ENCODE measurements around the gene MATK. TPM values are rescaled to one million over a fixed set of nuclear protein-coding genes. Genes with fewer than 3 reads are reported as not detected.
A peak's percentile ranks its signal among the peaks of the same experiment; 100 is the strongest.
"Not testable (repeated sequence)": the region's sequence is repeated elsewhere in the genome, so short reads cannot be mapped to it uniquely, and the experiment has no call there.

The MATK gene
- total RNA-seq, 2 experiments from 2014 or later, result 24.4 to 25.2 TPM

DNA sequence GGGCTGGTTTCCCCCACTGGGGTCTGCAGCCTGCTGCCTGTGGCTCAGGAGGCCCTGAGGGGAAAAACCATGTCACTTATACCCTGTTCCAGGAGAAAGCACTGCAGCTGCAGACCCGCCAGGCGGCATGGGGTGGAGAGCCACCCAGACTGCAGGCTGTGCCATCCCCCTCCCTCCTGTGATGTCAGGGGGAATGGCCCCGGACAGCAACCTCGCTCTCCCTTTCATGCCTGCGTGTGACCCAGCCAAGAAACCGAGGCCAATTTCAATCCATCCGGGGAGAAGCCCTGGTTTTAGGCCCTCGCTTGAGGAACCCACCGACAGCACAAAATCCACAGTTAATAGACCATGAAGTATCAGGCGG is 37.2 kb upstream of the MATK start:
- ChIA-PET CTCF (interaction anchor here (0.7 to 4.2 kb wide), 5 partner anchors 27 to 116 kb away, joined by 3 to 43 read pairs (median 7); partner anchors contain the start of genes APBA3, MATK and MRPL54), POLR2A (no interaction called here)
- H3K27me3 Mint-ChIP-seq, result no peaks in the 10 kb centered on the region
- peaks cover 10% of the 10 kb centered on the region for H3K4me1 Mint-ChIP-seq (ENCODE audit: low read depth)
- DNase-seq, result no peak
- intact Hi-C loops (cut with micrococcal nuclease), result loop anchor here (2.0 kb wide), 2 partner anchors 41 to 103 kb away; no protein-coding TSS in a partner anchor
- H3K4me3 Mint-ChIP-seq, result no peak overlapping the region
- no peaks in the 10 kb centered on the region for H3K36me3 Mint-ChIP-seq
- H3K9me3 Mint-ChIP-seq, result no peaks in the 10 kb centered on the region
- H3K27ac Mint-ChIP-seq, result no peak overlapping the region

DNA sequence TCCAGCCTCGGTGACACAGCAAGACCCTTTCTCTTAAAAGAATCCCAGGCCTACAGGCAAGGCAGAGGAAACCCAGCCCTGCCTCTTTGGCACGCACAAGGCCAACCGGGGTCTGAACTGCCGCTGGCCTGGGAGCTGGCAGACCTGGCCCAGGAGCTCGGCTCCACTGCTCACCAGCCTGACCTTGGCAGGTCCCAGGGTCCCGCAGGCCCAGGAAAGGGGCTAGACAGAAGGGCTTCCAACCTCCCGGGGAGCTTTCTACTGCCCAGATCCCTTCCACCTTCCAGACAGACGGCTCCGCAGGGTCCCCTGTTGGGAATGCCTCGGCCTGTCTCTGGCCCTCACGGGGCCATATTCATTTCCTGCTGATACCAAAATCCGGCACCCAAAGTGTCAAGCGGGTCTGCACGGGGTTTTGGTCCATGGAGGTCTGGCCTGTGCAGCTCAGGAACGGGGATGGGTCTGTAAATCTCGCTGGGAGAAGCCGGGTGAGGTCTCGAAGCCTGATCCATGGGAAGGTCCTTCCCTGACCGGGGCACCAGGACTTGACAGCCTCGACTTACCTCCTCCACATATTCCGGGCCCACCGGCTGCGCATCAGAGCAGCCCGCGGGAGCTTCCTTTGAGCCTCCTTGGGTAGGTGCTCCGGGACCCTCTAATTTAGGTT is 36.6 kb upstream of the MATK start:
- POLR2A ChIA-PET, result no interaction called here
- H3K9me3 Mint-ChIP-seq, result no peaks in the 10 kb centered on the region

DNA sequence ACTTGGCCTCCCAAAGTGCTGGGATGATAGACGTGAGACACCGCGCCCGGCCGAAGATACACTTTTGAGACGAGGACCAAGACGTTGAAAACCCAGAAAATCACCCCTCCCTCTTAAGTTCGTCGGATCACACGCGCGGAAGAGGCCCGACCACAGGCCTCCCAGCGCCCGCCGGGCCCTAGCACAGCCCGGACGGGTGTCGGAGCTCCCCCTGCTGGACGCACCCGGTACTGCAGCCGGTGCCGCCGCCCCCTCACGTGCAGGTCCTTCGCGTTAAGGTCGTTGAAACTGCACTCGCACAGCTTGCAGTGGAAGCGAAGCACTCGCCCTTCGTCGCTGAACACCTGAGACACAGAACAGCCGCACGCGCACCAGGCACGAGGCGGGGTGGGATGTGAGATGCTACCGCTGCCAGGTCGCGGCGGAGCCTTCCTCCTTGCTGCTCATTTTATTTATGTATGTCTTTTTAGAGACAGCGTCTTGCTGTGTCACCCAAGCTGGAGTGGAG is 35.7 kb upstream of the MATK start:
- Mint-ChIP-seq H3K27ac (no peak overlapping the region), H3K4me1 (ENCODE audit: low read depth) (peaks cover 17% of the 10 kb centered on the region), H3K36me3 (no peaks in the 10 kb centered on the region), H3K27me3 (no peaks in the 10 kb centered on the region), H3K9me3 (no peaks in the 10 kb centered on the region), H3K4me3 (peak overlapping the region; percentile 23)
- ChIA-PET POLR2A (no interaction called here), CTCF (interaction anchor here (0.6 to 4.2 kb wide), 26 partner anchors 8 to 229 kb away, joined by 3 to 43 read pairs (median 4); partner anchors contain the start of genes APBA3, DAPK3, MATK and MRPL54)
- intact Hi-C loops (cut with micrococcal nuclease), result loop anchor here (1.0 to 2.0 kb wide), 3 partner anchors 39 to 101 kb away; partner anchors contain the start of gene APBA3
- peak; percentile 94 for DNase-seq

More for the DNA sequence above, 36.6 kb upstream of the MATK start:
- no peaks in the 10 kb centered on the region for H3K36me3 Mint-ChIP-seq
- DNase-seq, result no peak
- no peaks in the 10 kb centered on the region for H3K27me3 Mint-ChIP-seq
- H3K27ac Mint-ChIP-seq, result no peak overlapping the region
- H3K4me3 Mint-ChIP-seq, result no peak overlapping the region
- CTCF ChIA-PET, result interaction anchor here (0.6 to 4.2 kb wide), 23 partner anchors 7 to 165 kb away, joined by 3 to 43 read pairs (median 4); partner anchors contain the start of genes APBA3, DAPK3, MATK and MRPL54
- H3K4me1 Mint-ChIP-seq (ENCODE audit: low read depth), result peaks cover 15% of the 10 kb centered on the region
- intact Hi-C loops (cut with micrococcal nuclease), result loop anchor here (1.0 to 2.0 kb wide), 3 partner anchors 40 to 102 kb away; partner anchors contain the start of gene APBA3

DNA sequence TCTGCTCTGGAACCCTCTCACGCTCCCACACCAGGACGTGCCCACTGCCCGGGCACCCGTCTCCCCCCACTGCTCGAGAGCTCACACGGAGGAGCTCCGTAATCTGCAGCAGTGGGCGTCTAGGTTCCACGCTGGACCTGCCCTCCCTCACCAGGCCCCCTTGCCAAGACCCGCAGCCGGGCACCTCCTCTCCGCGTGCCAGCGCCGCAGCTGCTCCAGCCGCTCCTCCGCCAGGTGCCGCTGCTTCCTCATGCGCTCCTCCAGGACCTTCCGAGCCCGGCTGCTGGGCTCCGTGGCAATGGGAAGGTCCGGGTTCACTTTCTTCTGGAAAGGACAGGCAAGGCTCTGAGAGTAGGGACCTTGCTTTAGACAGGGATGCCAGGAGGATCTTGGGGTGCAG is 35.0 kb upstream of the MATK start:
- POLR2A ChIA-PET, result no interaction called here
- Mint-ChIP-seq H3K36me3 (no peaks in the 10 kb centered on the region), H3K27ac (no peak overlapping the region), H3K9me3 (no peaks in the 10 kb centered on the region), H3K27me3 (no peaks in the 10 kb centered on the region), H3K4me3 (no peak overlapping the region), H3K4me1 (ENCODE audit: low read depth) (peaks cover 17% of the 10 kb centered on the region)
- CTCF ChIA-PET, result interaction anchor here (0.7 to 4.2 kb wide), 6 partner anchors 9 to 62 kb away, joined by 3 to 43 read pairs (median 14); partner anchors contain the start of genes APBA3, MATK and MRPL54
- no peak for DNase-seq
- intact Hi-C loops (cut with micrococcal nuclease), result no loop called here

DNA sequence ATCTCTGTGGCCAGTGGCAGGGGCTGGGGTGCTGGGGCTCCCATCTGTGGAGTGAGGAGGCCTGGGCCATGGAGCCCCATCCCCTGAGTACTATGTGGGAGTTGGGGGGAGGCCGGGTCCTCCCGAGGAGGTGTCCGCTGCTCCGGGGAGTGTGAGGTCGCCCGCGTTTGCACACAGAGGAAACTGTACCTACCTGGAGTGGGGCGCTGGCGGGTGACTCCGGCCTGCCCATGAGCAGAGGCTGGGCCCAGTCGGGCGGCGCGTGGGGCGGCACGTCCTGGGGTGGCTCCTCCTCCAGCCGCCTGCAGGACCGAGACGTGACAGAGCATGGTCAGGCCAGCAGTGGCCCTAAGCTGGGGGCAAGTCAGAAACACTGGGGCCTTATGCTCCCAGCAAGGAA is 33.8 kb upstream of the MATK start:
- intact Hi-C loops (cut with micrococcal nuclease), result no loop called here
- Mint-ChIP-seq H3K27me3 (no peaks in the 10 kb centered on the region), H3K36me3 (no peaks in the 10 kb centered on the region), H3K27ac (no peak overlapping the region), H3K4me1 (ENCODE audit: low read depth) (peaks cover 17% of the 10 kb centered on the region), H3K4me3 (no peak overlapping the region), H3K9me3 (no peaks in the 10 kb centered on the region)
- POLR2A ChIA-PET, result no interaction called here
- DNase-seq, result no peak
- CTCF ChIA-PET, result no interaction called here

DNA sequence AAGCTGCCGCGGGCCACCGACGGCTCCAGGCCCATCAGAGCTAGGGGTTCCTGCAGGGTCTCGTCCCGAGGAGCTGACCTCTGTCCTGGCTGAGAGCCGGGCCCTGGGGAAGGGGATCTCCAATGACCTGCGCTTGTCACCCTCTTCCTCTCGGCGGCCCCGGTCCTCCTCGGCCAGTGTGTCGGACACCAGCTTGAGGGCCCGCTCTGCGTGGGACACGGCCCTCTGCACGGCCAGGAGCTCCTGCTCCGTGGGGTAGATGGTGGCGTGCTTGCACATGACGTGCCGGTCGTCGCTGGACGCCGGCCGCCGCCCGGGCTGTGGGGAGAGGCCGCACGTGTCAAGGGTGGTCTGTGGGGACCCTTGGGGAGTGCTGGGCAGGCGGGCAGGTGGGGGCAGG is 32.7 kb upstream of the MATK start:
- ChIA-PET CTCF (interaction anchor here (1.2 to 1.6 kb wide), 4 partner anchors 35 to 128 kb away, joined by 3 to 10 read pairs (median 8); partner anchors contain the start of genes APBA3 and MRPL54), POLR2A (interaction anchor here (1.3 to 2.1 kb wide), 2 partner anchors 35 to 57 kb away, joined by 6 to 13 read pairs; partner anchors contain the start of genes APBA3 and MRPL54)
- peaks cover 25% of the 10 kb centered on the region for H3K4me1 Mint-ChIP-seq (ENCODE audit: low read depth)
- H3K4me3 Mint-ChIP-seq, result no peak overlapping the region
- intact Hi-C loops (cut with micrococcal nuclease), result loop anchor here (1.0 kb wide), 1 partner anchor 56 kb away; no protein-coding TSS in a partner anchor
- no peak for DNase-seq
- H3K27ac Mint-ChIP-seq, result peak overlapping the region; percentile 28
- no peaks in the 10 kb centered on the region for H3K36me3 Mint-ChIP-seq
- no peaks in the 10 kb centered on the region for H3K9me3 Mint-ChIP-seq
- H3K27me3 Mint-ChIP-seq, result no peaks in the 10 kb centered on the region

DNA sequence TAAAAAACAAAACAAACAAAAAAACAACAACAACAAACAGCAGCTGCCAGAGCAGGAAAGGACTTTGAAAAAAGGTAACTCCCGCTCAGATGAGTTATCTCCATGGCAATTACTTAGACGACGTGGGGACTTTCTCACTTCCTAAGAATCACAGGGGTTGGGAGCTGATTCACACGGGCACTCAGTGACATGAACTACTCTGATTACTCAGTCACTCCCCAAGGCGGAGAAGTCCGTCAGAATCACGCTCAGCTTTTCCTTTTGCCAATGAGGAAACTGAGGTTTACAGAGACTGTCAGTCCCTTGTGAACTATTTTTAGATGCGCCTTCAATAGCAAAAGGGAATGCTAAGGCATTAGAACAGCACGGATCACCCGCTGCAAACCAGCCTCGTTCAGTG is 32.3 kb upstream of the MATK start:
- Mint-ChIP-seq H3K27me3 (no peaks in the 10 kb centered on the region), H3K36me3 (no peaks in the 10 kb centered on the region), H3K4me3 (no peak overlapping the region), H3K4me1 (ENCODE audit: low read depth) (peaks cover 29% of the 10 kb centered on the region), H3K9me3 (no peaks in the 10 kb centered on the region), H3K27ac (peak overlapping the region; percentile 39)
- CTCF ChIA-PET, result interaction anchor here (0.5 to 1.6 kb wide), 6 partner anchors 25 to 128 kb away, joined by 3 to 10 read pairs (median 4); partner anchors contain the start of genes APBA3 and MRPL54
- intact Hi-C loops (cut with micrococcal nuclease), result loop anchor here (1.0 kb wide), 1 partner anchor 55 kb away; no protein-coding TSS in a partner anchor
- DNase-seq, result peak; percentile 74
- POLR2A ChIA-PET, result interaction anchor here (0.8 to 2.1 kb wide), 3 partner anchors 32 to 56 kb away, joined by 3 to 13 read pairs (median 6); partner anchors contain the start of genes APBA3, MATK and MRPL54

DNA sequence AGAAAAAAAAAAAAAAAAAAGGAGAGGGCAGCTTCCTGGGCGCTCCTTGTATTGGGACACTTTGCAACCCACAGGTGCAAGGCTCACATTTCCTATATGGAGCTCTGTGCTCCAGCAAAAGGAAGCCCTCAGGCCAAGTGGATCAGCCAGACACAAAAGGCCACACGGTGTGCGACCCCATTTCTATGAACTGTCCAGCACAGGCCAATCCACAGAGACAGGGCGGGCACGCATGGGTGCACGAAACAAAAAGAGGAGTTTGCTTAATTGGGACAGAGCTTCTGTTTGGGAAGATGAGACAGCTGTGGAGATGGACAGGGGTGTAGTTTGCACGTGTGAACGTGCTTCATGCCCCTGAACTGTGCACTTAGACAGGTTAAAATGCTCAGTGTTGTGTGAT is 31.6 kb upstream of the MATK start:
- Mint-ChIP-seq H3K36me3 (no peaks in the 10 kb centered on the region), H3K27me3 (no peaks in the 10 kb centered on the region), H3K9me3 (no peaks in the 10 kb centered on the region), H3K27ac (peak overlapping the region; percentile 39), H3K4me3 (no peak overlapping the region), H3K4me1 (ENCODE audit: low read depth) (peaks cover 36% of the 10 kb centered on the region)
- intact Hi-C loops (cut with micrococcal nuclease), result loop anchor here (1.0 kb wide), 1 partner anchor 54 kb away; no protein-coding TSS in a partner anchor
- POLR2A ChIA-PET, result interaction anchor here (0.8 to 2.1 kb wide), 3 partner anchors 31 to 56 kb away, joined by 3 to 13 read pairs (median 6); partner anchors contain the start of genes APBA3, MATK and MRPL54
- no peak for DNase-seq
- CTCF ChIA-PET, result interaction anchor here (0.5 to 1.6 kb wide), 5 partner anchors 21 to 62 kb away, joined by 3 to 10 read pairs (median 3); partner anchors contain the start of genes APBA3 and MRPL54

DNA sequence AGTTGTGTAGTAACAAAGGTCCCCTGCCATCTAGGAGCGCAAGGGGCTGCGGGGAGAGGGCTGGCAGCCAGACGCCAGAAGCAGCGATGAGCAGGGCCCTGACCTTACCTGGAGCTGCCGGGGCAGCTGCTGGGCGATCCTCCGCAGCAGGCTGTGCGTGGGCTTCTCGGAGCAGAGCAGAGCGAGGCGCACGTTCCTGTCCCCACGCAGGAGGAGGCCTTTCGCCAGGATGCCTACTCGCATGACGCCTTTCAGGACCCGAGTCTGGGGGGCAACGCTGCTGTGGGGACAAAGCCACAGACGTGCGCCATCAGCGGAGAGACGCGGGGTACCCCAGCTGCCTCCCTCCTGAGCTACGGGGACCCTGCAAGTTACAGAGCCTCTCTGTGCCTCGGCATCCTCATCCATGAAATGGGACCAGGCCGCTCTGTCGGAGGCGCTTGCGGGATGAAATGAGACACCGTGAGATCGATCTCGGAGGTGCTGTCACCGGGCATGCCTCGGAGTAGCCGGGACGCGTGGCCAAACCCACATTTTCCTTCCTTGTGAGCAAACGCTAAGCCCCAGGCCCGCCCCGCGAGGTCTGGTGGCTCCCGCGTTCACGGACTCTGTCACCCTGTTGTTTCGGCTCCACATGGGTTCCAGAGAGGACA is 30.5 kb upstream of the MATK start:
- Mint-ChIP-seq H3K4me3 (no peak overlapping the region), H3K9me3 (no peaks in the 10 kb centered on the region), H3K27me3 (no peaks in the 10 kb centered on the region), H3K36me3 (no peaks in the 10 kb centered on the region), H3K4me1 (ENCODE audit: low read depth) (peaks cover 38% of the 10 kb centered on the region), H3K27ac (no peak overlapping the region)
- ChIA-PET CTCF (no interaction called here), POLR2A (interaction anchor here (0.7 kb wide), 1 partner anchor 27 kb away, joined by 3 read pairs; no protein-coding TSS in a partner anchor)
- intact Hi-C loops (cut with micrococcal nuclease), result no loop called here
- DNase-seq, result no peak

DNA sequence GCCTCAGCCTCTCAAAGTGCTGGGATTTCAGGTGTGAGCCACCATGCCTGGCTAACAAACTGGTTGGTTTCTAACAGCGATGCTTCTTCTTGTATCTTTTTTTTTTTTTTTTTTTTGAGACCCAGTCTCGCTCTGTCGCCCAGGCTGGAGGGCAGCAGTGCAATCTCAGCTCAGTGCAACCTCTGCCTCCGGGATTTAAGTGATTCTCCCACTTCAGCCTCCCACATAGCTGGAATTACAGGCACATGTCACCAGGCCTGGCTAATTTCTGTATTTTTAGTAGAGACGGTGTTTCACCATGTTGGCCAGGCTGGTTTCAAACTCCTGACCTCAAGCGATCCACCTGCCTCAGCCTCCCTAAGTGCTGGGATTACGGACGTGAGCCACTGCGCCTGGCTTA is 30.0 kb upstream of the MATK start:
- H3K4me3 Mint-ChIP-seq; CTCF ChIA-PET; DNase-seq; H3K36me3 Mint-ChIP-seq; intact Hi-C loops (cut with micrococcal nuclease); H3K27me3 Mint-ChIP-seq; H3K9me3 Mint-ChIP-seq: not testable (repeated sequence)
- POLR2A ChIA-PET, result interaction anchor here (0.7 kb wide), 1 partner anchor 27 kb away, joined by 3 read pairs; no protein-coding TSS in a partner anchor
- peaks cover 40% of the 10 kb centered on the region for H3K4me1 Mint-ChIP-seq (ENCODE audit: low read depth)
- H3K27ac Mint-ChIP-seq, result peak overlapping the region; percentile 13

DNA sequence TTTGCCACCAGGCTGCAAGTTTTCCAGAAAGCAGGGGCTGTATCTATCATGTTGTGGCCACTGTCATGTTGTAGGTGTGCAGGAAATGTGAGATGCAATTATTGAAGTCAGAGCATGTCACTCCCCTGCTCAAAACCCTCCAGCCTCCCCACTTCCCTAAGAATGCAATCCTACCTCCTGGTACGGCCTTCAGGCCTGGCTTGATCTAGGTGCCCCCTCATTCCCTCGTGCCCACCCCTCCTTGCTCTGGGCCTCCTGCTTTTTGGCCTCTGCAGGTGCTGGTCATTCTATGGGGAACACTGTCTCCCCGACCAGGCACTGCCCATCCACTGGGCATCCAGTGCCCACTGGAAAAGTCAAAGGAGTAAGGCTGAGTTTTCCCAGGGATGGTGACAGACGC is 28.5 kb upstream of the MATK start:
- CTCF ChIA-PET, result no interaction called here
- peaks cover 48% of the 10 kb centered on the region for H3K4me1 Mint-ChIP-seq (ENCODE audit: low read depth)

More for the DNA sequence above, 28.5 kb upstream of the MATK start:
- Mint-ChIP-seq H3K4me3 (no peak overlapping the region), H3K27me3 (no peaks in the 10 kb centered on the region), H3K9me3 (no peaks in the 10 kb centered on the region), H3K27ac (peak overlapping the region; percentile 90), H3K36me3 (no peaks in the 10 kb centered on the region)
- no peak for DNase-seq
- POLR2A ChIA-PET, result no interaction called here
- intact Hi-C loops (cut with micrococcal nuclease), result no loop called here
